ENCODE data around the gene ZNF335.
"Not testable (repeated sequence)": the region's sequence is repeated elsewhere in the genome, so short reads cannot be mapped to it uniquely, and the experiment has no call there.

ZNF335 gene

GRCh38 chr20:46000262-46000996, 28.4 kb upstream of the ZNF335 start:
- Histone ChIP-seq H3K4me1 (ENCODE audit: insufficient read depth, low read length) (no peaks in the 10 kb centered on the region), H3K9me3 (ENCODE audit: low read length) (no peaks in the 10 kb centered on the region), H3K36me3 (ENCODE audit: insufficient read depth, low read length) (no peaks in the 10 kb centered on the region), H3K27me3 (ENCODE audit: control insufficient read depth in 1 of 2, insufficient read depth in 2 of 2, low read length in 2 of 2) (peaks cover 4 to 5% of the 10 kb centered on the region in 2 donors), H3K4me3 (ENCODE audit: low read depth in 1 of 2, low read length in 2 of 2) (no peak overlapping the region), H3K9ac (ENCODE audit: low read length) (no peak overlapping the region), H3K27ac (ENCODE audit: low read depth, low read length) (no peak overlapping the region)

GRCh38 chr20:45999557-46000261, 27.7 kb upstream of the ZNF335 start:
- no peak overlapping the region for H3K4me3 ChIP-seq (ENCODE audit: low read depth in 1 of 2, low read length in 2 of 2)
- H3K9me3 ChIP-seq (ENCODE audit: low read length), result no peaks in the 10 kb centered on the region
- no peak overlapping the region for H3K9ac ChIP-seq (ENCODE audit: low read length)
- peaks cover 0 to 4% of the 10 kb centered on the region in 2 donors for H3K27me3 ChIP-seq (ENCODE audit: control insufficient read depth in 1 of 2, insufficient read depth in 2 of 2, low read length in 2 of 2)
- no peak overlapping the region for H3K27ac ChIP-seq (ENCODE audit: low read depth, low read length)
- no peaks in the 10 kb centered on the region for H3K4me1 ChIP-seq (ENCODE audit: insufficient read depth, low read length)
- no peaks in the 10 kb centered on the region for H3K36me3 ChIP-seq (ENCODE audit: insufficient read depth, low read length)

GRCh38 chr20:45998761-45999160, 26.8 kb upstream of the ZNF335 start:
- Histone ChIP-seq H3K27me3 (ENCODE audit: control insufficient read depth in 1 of 2, insufficient read depth in 2 of 2, low read length in 2 of 2) (peaks cover 1 to 4% of the 10 kb centered on the region in 2 donors), H3K4me1 (ENCODE audit: insufficient read depth, low read length) (no peaks in the 10 kb centered on the region), H3K9me3 (ENCODE audit: low read length) (no peaks in the 10 kb centered on the region), H3K4me3 (ENCODE audit: low read depth in 1 of 2, low read length in 2 of 2) (no peak overlapping the region), H3K27ac (ENCODE audit: low read depth, low read length) (no peak overlapping the region), H3K9ac (ENCODE audit: low read length) (no peak overlapping the region), H3K36me3 (ENCODE audit: insufficient read depth, low read length) (no peaks in the 10 kb centered on the region)

- Histone ChIP-seq H3K27ac (ENCODE audit: low read depth, low read length) (no peak overlapping the region), H3K27me3 (ENCODE audit: control insufficient read depth in 1 of 2, insufficient read depth in 2 of 2, low read length in 2 of 2) (peaks cover 4 to 5% of the 10 kb centered on the region in 2 donors), H3K4me1 (ENCODE audit: insufficient read depth, low read length) (no peaks in the 10 kb centered on the region), H3K4me3 (ENCODE audit: low read depth in 1 of 2, low read length in 2 of 2) (no peak overlapping the region), H3K9ac (ENCODE audit: low read length) (no peak overlapping the region), H3K9me3 (ENCODE audit: low read length) (no peaks in the 10 kb centered on the region), H3K36me3 (ENCODE audit: insufficient read depth, low read length) (no peaks in the 10 kb centered on the region)
These were observed 26.3 kb upstream of the ZNF335 start for GRCh38 chr20:45998337-45998736.

GRCh38 chr20:45997187-45997586, 25.2 kb upstream of the ZNF335 start:
- peaks cover 4 to 5% of the 10 kb centered on the region in 2 donors for H3K27me3 ChIP-seq (ENCODE audit: control insufficient read depth in 1 of 2, insufficient read depth in 2 of 2, low read length in 2 of 2)

GRCh38 chr20:45995495-45996097, 23.6 kb upstream of the ZNF335 start:
- H3K9ac ChIP-seq (ENCODE audit: low read length), result not testable (repeated sequence)

More at GRCh38 chr20:45997187-45997586, 25.2 kb upstream of the ZNF335 start:
- Histone ChIP-seq H3K27ac (ENCODE audit: low read depth, low read length) (no peak overlapping the region), H3K4me1 (ENCODE audit: insufficient read depth, low read length) (no peaks in the 10 kb centered on the region), H3K9me3 (ENCODE audit: low read length) (no peaks in the 10 kb centered on the region), H3K4me3 (ENCODE audit: low read depth in 1 of 2, low read length in 2 of 2) (no peak overlapping the region), H3K36me3 (ENCODE audit: insufficient read depth, low read length) (no peaks in the 10 kb centered on the region), H3K9ac (ENCODE audit: low read length) (no peak overlapping the region)

GRCh38 chr20:45994761-45995493, 22.9 kb upstream of the ZNF335 start:
- H3K27ac ChIP-seq (ENCODE audit: low read depth, low read length), result no peak overlapping the region
- H3K27me3 ChIP-seq (ENCODE audit: control insufficient read depth in 1 of 2, insufficient read depth in 2 of 2, low read length in 2 of 2), result peaks cover 0 to 5% of the 10 kb centered on the region in 2 donors
- H3K4me1 ChIP-seq (ENCODE audit: insufficient read depth, low read length), result no peaks in the 10 kb centered on the region
- H3K4me3 ChIP-seq (ENCODE audit: low read depth in 1 of 2, low read length in 2 of 2), result no peak overlapping the region
- H3K9me3 ChIP-seq (ENCODE audit: low read length), result no peaks in the 10 kb centered on the region
- H3K36me3 ChIP-seq (ENCODE audit: insufficient read depth, low read length), result no peaks in the 10 kb centered on the region
- no peak overlapping the region for H3K9ac ChIP-seq (ENCODE audit: low read length)

More at GRCh38 chr20:45995495-45996097, 23.6 kb upstream of the ZNF335 start:
- H3K4me3 ChIP-seq (ENCODE audit: low read depth in 1 of 2, low read length in 2 of 2); H3K27me3 ChIP-seq (ENCODE audit: control insufficient read depth in 1 of 2, insufficient read depth in 2 of 2, low read length in 2 of 2); H3K36me3 ChIP-seq (ENCODE audit: insufficient read depth, low read length); H3K4me1 ChIP-seq (ENCODE audit: insufficient read depth, low read length); H3K9me3 ChIP-seq (ENCODE audit: low read length); H3K27ac ChIP-seq (ENCODE audit: low read depth, low read length): not testable (repeated sequence)

- peaks cover 0 to 8% of the 10 kb centered on the region in 2 donors for H3K27me3 ChIP-seq (ENCODE audit: control insufficient read depth in 1 of 2, insufficient read depth in 2 of 2, low read length in 2 of 2)
- no peaks in the 10 kb centered on the region for H3K4me1 ChIP-seq (ENCODE audit: insufficient read depth, low read length)
These were observed 21.4 kb upstream of the ZNF335 start for GRCh38 chr20:45993197-45993951.

GRCh38 chr20:45991616-45992015, 19.6 kb upstream of the ZNF335 start:
- Histone ChIP-seq H3K4me3 (ENCODE audit: low read depth in 1 of 2, low read length in 2 of 2) (no peak overlapping the region), H3K36me3 (ENCODE audit: insufficient read depth, low read length) (no peaks in the 10 kb centered on the region), H3K27me3 (ENCODE audit: control insufficient read depth in 1 of 2, insufficient read depth in 2 of 2, low read length in 2 of 2) (peaks cover 0 to 8% of the 10 kb centered on the region in 2 donors), H3K9ac (ENCODE audit: low read length) (no peak overlapping the region), H3K4me1 (ENCODE audit: insufficient read depth, low read length) (no peaks in the 10 kb centered on the region), H3K9me3 (ENCODE audit: low read length) (no peaks in the 10 kb centered on the region), H3K27ac (ENCODE audit: low read depth, low read length) (no peak overlapping the region)

More at GRCh38 chr20:45993197-45993951, 21.4 kb upstream of the ZNF335 start:
- Histone ChIP-seq H3K27ac (ENCODE audit: low read depth, low read length) (no peak overlapping the region), H3K9me3 (ENCODE audit: low read length) (no peaks in the 10 kb centered on the region), H3K9ac (ENCODE audit: low read length) (no peak overlapping the region), H3K4me3 (ENCODE audit: low read depth in 1 of 2, low read length in 2 of 2) (no peak overlapping the region), H3K36me3 (ENCODE audit: insufficient read depth, low read length) (no peaks in the 10 kb centered on the region)

GRCh38 chr20:45988830-45989229, 16.8 kb upstream of the ZNF335 start:
- H3K9ac ChIP-seq (ENCODE audit: low read length); H3K27me3 ChIP-seq (ENCODE audit: control insufficient read depth in 1 of 2, insufficient read depth in 2 of 2, low read length in 2 of 2); H3K9me3 ChIP-seq (ENCODE audit: low read length); H3K36me3 ChIP-seq (ENCODE audit: insufficient read depth, low read length); H3K27ac ChIP-seq (ENCODE audit: low read depth, low read length); H3K4me1 ChIP-seq (ENCODE audit: insufficient read depth, low read length); H3K4me3 ChIP-seq (ENCODE audit: low read depth in 1 of 2, low read length in 2 of 2): not testable (repeated sequence)

All from muscle layer of colon (tissue), 2 donors.